WTC11 (cell line): Measurements from ENCODE around the gene ISOC2.

Experiments used
- CTCF ChIP-seq: fragments of 200-600 bp; IDR thresholded peaks from 2 replicates; pipeline ENCODE4 v1.8.0; 2022; ENCODE audit warnings: antibody characterized with exemption
- MAX ChIP-seq: sonication (generic); formaldehyde crosslinking; IDR thresholded peaks from 2 replicates; pipeline ENCODE4 v1.8.0; 2022; ENCODE audit warnings: mild to moderate bottlenecking, missing genetic modification reagents
- NR1H2 ChIP-seq: sonication (generic); formaldehyde crosslinking; IDR thresholded peaks from 2 replicates; pipeline ENCODE4 v1.9.0; 2021; ENCODE audit warnings: mild to moderate bottlenecking, moderate library complexity, missing genetic modification reagents
- NR2C2 ChIP-seq: sonication (generic); formaldehyde crosslinking; IDR thresholded peaks from 2 replicates; pipeline ENCODE4 v1.8.0; 2022; ENCODE audit warnings: mild to moderate bottlenecking, missing genetic modification reagents
- TCF7 ChIP-seq: sonication (generic); formaldehyde crosslinking; IDR thresholded peaks from 2 replicates; pipeline ENCODE4 v1.8.0; 2022; ENCODE audit warnings: mild to moderate bottlenecking, low read depth, missing genetic modification reagents, moderate library complexity
- TP53 ChIP-seq: sonication (generic); formaldehyde crosslinking; IDR thresholded peaks from 2 replicates; pipeline ENCODE4 v1.8.1; 2023; ENCODE audit warnings: mild to moderate bottlenecking, missing genetic modification reagents
- ZNF423 ChIP-seq: fragments of 250-450 bp; sonication (Bioruptor Pico); IDR thresholded peaks from 2 replicates; pipeline ENCODE4 v2.1.2; 2022; ENCODE audit warnings: mild to moderate bottlenecking, moderate library complexity
- TF ChIP-seq, protein P1 (sequence below): sonication (generic); formaldehyde crosslinking; IDR thresholded peaks from 2 replicates; pipeline ENCODE4 v1.8.1; 2022; ENCODE audit warnings: mild to moderate bottlenecking, missing genetic modification reagents, moderate library complexity, borderline replicate concordance

GRCh38 chr19:55482156-55482961 is 20.9 kb upstream of the ISOC2 start:
- no peak for TF ChIP-seq ZNF423
- no peak for TF ChIP-seq NR2C2 (CRISPR knock-in tag)
- TF ChIP-seq CTCF: no peak
- TF ChIP-seq, protein P1, sequence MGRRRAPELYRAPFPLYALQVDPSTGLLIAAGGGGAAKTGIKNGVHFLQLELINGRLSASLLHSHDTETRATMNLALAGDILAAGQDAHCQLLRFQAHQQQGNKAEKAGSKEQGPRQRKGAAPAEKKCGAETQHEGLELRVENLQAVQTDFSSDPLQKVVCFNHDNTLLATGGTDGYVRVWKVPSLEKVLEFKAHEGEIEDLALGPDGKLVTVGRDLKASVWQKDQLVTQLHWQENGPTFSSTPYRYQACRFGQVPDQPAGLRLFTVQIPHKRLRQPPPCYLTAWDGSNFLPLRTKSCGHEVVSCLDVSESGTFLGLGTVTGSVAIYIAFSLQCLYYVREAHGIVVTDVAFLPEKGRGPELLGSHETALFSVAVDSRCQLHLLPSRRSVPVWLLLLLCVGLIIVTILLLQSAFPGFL: no peak
- no peak for TF ChIP-seq NR1H2 (CRISPR knock-in tag)
- TF ChIP-seq TCF7 (CRISPR knock-in tag): no peak
- no peak for TF ChIP-seq MAX
- no peak for TF ChIP-seq TP53
